Tibial nerve (tissue), 4 donors: ENCODE results near the gene KIZ.

Source experiments
- EP300 ChIP-seq, 2 donors: sonication (generic); formaldehyde crosslinking; IDR thresholded peaks; one replicate each; pipeline ENCODE4 v1.6.1; 2017; ENCODE audit warnings: antibody characterized with exemption in 2 of 2, mild to moderate bottlenecking in 1 of 2
- POLR2A ChIP-seq, 2 donors: fragments of 450-650 bp; IDR thresholded peaks; one replicate each; pipeline ENCODE4 v1.6.1; 2017; ENCODE audit warnings: antibody characterized with exemption in 2 of 2, mild to moderate bottlenecking in 2 of 2, moderate library complexity in 2 of 2
- TF ChIP-seq, protein P1 (sequence below), 5 experiments: fragments of 200-600 bp in 3 of 5; fragments of 450-650 bp in 2 of 5; sonication (generic) in 3 of 5; IDR thresholded peaks; one replicate each; pipeline ENCODE4 v1.5.1; 2016 to 2019; ENCODE audit warnings: antibody characterized with exemption in 5 of 5, mild to moderate bottlenecking in 3 of 5, moderate library complexity in 2 of 5

DNA sequence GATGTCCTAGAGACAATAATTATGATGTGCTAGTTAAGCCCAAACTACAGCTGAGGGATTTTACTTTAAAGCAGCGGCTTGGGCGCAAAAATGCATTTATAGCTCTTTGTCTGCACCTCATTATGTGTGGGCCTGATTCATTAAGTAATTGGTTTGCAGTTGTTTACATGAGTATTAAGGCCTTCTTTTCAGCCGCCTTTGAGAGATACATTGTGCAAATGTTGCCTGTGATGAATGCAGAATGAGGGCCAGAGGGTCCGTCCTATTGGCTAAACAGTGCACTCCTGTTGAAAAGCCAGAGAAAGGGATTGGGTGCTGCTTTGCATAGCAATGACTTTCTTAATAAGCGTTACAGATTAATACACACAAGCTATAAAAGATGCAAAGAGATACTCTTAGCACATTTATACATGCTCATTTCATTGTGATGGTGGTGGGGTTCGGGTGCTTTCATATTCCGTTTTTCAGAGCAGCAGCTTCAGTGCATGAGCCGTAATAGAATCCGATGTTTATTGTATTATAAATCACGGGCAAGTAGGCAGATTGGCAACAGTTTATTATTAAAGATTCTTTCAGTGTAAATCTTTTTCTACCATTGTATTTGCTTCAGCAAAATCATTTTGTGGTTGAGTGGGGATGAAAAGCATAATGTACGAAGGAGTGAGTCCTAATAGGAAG lies 109.1 kb downstream of the KIZ start:
- TF ChIP-seq, protein P1, sequence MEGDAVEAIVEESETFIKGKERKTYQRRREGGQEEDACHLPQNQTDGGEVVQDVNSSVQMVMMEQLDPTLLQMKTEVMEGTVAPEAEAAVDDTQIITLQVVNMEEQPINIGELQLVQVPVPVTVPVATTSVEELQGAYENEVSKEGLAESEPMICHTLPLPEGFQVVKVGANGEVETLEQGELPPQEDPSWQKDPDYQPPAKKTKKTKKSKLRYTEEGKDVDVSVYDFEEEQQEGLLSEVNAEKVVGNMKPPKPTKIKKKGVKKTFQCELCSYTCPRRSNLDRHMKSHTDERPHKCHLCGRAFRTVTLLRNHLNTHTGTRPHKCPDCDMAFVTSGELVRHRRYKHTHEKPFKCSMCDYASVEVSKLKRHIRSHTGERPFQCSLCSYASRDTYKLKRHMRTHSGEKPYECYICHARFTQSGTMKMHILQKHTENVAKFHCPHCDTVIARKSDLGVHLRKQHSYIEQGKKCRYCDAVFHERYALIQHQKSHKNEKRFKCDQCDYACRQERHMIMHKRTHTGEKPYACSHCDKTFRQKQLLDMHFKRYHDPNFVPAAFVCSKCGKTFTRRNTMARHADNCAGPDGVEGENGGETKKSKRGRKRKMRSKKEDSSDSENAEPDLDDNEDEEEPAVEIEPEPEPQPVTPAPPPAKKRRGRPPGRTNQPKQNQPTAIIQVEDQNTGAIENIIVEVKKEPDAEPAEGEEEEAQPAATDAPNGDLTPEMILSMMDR (IDR thresholded peaks at IDR 0.05): no peak
- TF ChIP-seq POLR2A (IDR thresholded peaks at IDR 0.05) (no peak), EP300 (IDR thresholded peaks at IDR 0.05) (no peak)
